ENCODE results near the gene OTULIN. TPM values are rescaled to one million over a fixed set of nuclear protein-coding genes. Genes with fewer than 3 reads are reported as not detected.

Gene OTULIN
- total RNA-seq, 2 experiments from 2014 or later, result 48.0 to 48.2 TPM

DNA sequence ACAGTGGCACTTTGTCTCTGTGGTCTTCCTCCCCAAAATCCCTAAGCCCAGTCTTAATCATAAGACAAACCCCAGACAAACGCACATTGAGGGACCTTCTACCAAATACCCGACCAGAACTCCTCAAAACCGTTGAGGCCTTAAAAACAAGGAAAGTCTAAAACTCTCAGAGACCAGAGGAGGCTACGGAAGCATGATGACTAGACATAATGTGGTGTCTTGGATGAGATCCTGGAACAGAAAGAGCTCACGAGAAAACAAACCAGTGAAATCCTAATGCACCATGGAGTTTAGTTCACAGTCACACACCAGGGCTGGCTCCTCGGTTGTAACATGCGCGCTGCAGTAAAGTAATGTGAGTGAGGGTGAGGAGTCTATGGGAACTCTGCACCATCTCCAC is 58.4 kb downstream of the OTULIN start:
- H3K4me1 Mint-ChIP-seq, result peaks cover 36% of the 10 kb centered on the region

DNA sequence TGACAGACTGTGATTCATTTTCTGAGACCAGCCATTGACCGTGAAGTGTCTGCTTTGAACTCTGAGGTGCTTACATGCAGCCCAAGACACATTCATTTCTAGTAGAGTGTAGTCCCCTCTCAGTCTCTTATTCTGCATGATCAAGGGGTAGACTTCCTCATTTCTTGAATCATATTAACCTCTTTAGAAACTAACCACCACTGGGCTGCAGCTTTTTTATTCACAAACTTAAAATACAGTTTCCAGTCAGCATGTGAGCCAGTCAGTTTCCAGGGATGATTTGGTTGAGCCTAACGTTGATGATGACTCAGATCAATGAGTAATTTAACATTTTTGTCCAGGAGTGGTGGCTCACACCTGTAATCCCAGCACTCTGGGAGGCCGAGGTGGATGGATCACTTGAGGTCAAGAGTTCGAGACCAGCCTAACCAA is 59.2 kb downstream of the OTULIN start:
- peak; percentile 86 for ATAC-seq
- ChIA-PET CTCF (interaction anchor here (0.7 to 5.5 kb wide), 3 partner anchors 236 to 292 kb away, joined by 3 to 85 read pairs (median 31); no protein-coding TSS in a partner anchor), POLR2A (no interaction called here)
- peak; percentile 43 for DNase-seq
- Mint-ChIP-seq H3K9me3 (ENCODE audit: low read depth) (peaks cover 2% of the 10 kb centered on the region), H3K36me3 (ENCODE audit: low read depth) (peaks cover 50% of the 10 kb centered on the region), H3K27ac (no peak overlapping the region), H3K27me3 (no peaks in the 10 kb centered on the region), H3K4me1 (peaks cover 32% of the 10 kb centered on the region), H3K4me3 (no peak overlapping the region)
- intact Hi-C loops (cut with DNase I, micrococcal nuclease), result loop anchor here (1.0 to 5.0 kb wide), 3 partner anchors 17 to 306 kb away; no protein-coding TSS in a partner anchor

More for the DNA sequence above, 58.4 kb downstream of the OTULIN start:
- POLR2A ChIA-PET, result no interaction called here
- CTCF ChIA-PET, result interaction anchor here (0.7 kb wide), 1 partner anchor 237 kb away, joined by 3 read pairs; no protein-coding TSS in a partner anchor
- Mint-ChIP-seq H3K36me3 (ENCODE audit: low read depth) (peaks cover 51% of the 10 kb centered on the region), H3K4me3 (no peak overlapping the region), H3K9me3 (ENCODE audit: low read depth) (peaks cover 2% of the 10 kb centered on the region), H3K27me3 (no peaks in the 10 kb centered on the region), H3K27ac (no peak overlapping the region)
- intact Hi-C loops (cut with DNase I, micrococcal nuclease), result loop anchor here (1.0 to 5.0 kb wide), 3 partner anchors 17 to 306 kb away; no protein-coding TSS in a partner anchor
- ATAC-seq, result no peak
- no peak for DNase-seq

DNA sequence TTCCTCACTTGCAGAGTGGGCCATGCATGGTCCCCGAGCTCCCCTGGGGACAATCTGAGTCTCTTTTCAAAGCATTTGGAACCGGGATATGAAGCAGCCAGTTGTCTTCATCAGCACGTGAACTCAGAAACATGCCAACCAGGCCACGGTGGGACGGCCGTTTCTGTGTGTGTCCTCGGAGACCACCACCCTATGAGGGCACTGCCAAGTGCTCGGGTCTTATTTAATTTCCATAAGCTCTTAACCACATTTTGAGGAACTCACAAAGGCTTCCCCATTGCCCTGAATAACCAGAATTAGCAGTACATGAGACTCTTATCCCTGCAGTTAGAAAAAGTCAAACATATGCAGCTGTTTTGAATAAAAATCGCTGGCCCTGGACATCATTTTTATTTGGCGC is 60.1 kb downstream of the OTULIN start:
- Mint-ChIP-seq H3K4me1 (peaks cover 24% of the 10 kb centered on the region), H3K27ac (no peak overlapping the region), H3K9me3 (ENCODE audit: low read depth) (peaks cover 2% of the 10 kb centered on the region), H3K27me3 (no peaks in the 10 kb centered on the region), H3K4me3 (no peak overlapping the region), H3K36me3 (ENCODE audit: low read depth) (peaks cover 43% of the 10 kb centered on the region)
- no peak for ATAC-seq
- ChIA-PET POLR2A (no interaction called here), CTCF (interaction anchor here (0.5 to 5.5 kb wide), 11 partner anchors 8 to 293 kb away, joined by 3 to 85 read pairs (median 4); no protein-coding TSS in a partner anchor)
- no peak for DNase-seq
- intact Hi-C loops (cut with DNase I, micrococcal nuclease), result loop anchor here (5.0 kb wide), 3 partner anchors 83 to 307 kb away; no protein-coding TSS in a partner anchor

DNA sequence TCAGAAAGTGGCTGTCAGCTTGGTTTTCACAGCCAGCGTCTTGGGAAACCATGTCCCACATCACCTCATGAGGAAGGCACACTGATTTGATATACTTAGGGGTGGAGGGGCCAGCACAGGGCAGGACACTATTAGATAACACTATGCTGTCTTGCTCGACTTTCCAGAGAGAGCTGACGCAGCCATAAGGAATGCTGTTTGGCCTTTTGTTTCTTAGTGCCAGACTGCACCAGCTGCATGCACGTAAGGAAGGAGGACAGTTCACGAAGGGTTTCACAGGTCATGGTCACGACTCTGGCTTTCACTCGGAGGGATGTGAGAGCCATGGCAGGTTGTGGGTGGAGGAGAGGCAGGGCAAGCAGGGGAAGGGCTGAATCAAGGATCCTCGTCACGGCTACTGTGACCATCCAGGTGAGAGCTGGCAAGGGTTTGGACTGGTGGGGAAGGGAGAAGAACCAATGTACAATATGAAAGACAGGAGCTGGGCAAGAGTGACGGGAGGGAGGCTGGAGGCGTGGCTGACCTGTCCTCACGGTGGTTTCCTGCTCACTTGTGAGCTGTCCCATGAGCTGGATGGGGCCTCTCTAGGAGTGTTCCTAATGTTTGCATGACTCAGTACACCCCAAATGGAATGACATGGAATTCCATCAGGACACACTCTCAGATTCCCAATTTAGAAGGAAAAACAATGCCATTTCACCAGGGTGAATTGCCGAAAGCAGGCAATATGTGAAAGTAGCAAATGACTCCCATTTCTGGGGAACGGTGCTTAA is 61.7 kb downstream of the OTULIN start:
- intact Hi-C loops (cut with DNase I, micrococcal nuclease), result loop anchor here (5.0 kb wide), 2 partner anchors 81 to 221 kb away; no protein-coding TSS in a partner anchor
- peaks cover 15% of the 10 kb centered on the region for H3K4me1 Mint-ChIP-seq
- POLR2A ChIA-PET, result no interaction called here
- no peak for ATAC-seq
- peaks cover 2% of the 10 kb centered on the region for H3K9me3 Mint-ChIP-seq (ENCODE audit: low read depth)
- H3K27ac Mint-ChIP-seq, result no peak overlapping the region
- no peaks in the 10 kb centered on the region for H3K27me3 Mint-ChIP-seq
- H3K4me3 Mint-ChIP-seq, result no peak overlapping the region
- CTCF ChIA-PET, result interaction anchor here (0.6 to 5.5 kb wide), 25 partner anchors 9 to 1675 kb away, joined by 3 to 85 read pairs (median 4); no protein-coding TSS in a partner anchor
- DNase-seq, result no peak
- H3K36me3 Mint-ChIP-seq (ENCODE audit: low read depth), result peaks cover 40% of the 10 kb centered on the region

DNA sequence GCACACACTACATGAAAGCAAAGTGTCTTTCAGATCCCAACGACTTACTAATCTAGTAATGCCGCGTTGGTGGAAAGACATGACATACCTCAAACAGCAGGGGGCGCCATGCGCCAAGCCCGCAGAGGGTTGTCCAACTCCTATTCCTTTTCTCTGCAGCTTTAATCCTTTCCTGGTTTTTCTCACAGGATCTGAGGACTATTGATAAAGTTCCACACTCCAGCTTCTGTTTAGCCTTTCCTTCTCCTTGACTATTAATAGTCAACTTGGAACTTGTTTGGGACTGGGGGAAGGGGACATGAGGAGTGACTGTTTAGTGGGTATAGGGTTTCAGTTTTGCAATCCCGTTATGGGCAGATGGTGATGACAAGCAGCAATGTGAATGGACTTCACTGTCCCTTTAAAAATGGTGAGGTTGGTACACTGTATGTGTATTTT is 62.9 kb downstream of the OTULIN start:
- DNase-seq, result peak; percentile 87
- Mint-ChIP-seq H3K27me3 (no peaks in the 10 kb centered on the region), H3K4me1 (peaks cover 15% of the 10 kb centered on the region), H3K9me3 (ENCODE audit: low read depth) (peaks cover 2% of the 10 kb centered on the region), H3K36me3 (ENCODE audit: low read depth) (peaks cover 33% of the 10 kb centered on the region), H3K4me3 (no peak overlapping the region), H3K27ac (no peak overlapping the region)
- ChIA-PET CTCF (interaction anchor here (0.6 to 5.5 kb wide), 32 partner anchors 10 to 288 kb away, joined by 3 to 85 read pairs (median 5); no protein-coding TSS in a partner anchor), POLR2A (no interaction called here)
- intact Hi-C loops (cut with DNase I, micrococcal nuclease), result loop anchor here (1.0 to 5.0 kb wide), 5 partner anchors 80 to 287 kb away; partner anchors contain the start of gene ANKH (in 2 of the 2)
- ATAC-seq, result peak; percentile 51

DNA sequence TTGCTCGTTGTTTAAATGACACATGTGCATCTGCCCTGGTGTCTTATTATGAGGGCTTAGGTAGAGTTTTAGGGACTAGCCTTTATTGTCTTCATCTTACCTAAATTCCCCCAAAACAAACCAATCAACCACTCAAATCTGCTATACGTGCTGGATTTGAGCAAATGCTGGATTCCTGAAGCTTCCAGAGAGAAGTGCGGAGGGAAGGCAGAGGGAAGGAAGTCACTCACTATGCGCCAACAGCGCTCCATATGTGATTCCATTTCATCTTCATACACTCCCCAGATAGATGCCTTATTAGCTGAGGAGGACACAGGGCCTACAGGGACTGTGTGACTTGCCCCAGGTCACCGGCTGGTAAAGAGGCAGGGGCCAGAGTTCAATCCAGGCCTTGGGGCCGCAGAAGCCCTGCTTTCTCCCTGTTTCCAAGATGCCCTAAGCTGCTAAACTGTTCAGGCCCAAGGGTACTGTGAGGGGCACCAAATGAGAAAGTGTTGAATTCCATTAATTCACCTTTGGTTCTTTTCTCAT is 63.5 kb downstream of the OTULIN start:
- ChIA-PET POLR2A (no interaction called here), CTCF (interaction anchor here (0.5 to 5.5 kb wide), 25 partner anchors 11 to 287 kb away, joined by 3 to 85 read pairs (median 5); no protein-coding TSS in a partner anchor)
- ATAC-seq (no peak), DNase-seq (no peak)
- Mint-ChIP-seq H3K4me3 (no peak overlapping the region), H3K4me1 (peaks cover 10% of the 10 kb centered on the region), H3K9me3 (ENCODE audit: low read depth) (peaks cover 2% of the 10 kb centered on the region), H3K27ac (no peak overlapping the region), H3K27me3 (no peaks in the 10 kb centered on the region), H3K36me3 (ENCODE audit: low read depth) (peaks cover 28% of the 10 kb centered on the region)
- intact Hi-C loops (cut with DNase I, micrococcal nuclease), result loop anchor here (1.0 to 5.0 kb wide), 5 partner anchors 79 to 286 kb away; partner anchors contain the start of gene ANKH (in 2 of the 2)

DNA sequence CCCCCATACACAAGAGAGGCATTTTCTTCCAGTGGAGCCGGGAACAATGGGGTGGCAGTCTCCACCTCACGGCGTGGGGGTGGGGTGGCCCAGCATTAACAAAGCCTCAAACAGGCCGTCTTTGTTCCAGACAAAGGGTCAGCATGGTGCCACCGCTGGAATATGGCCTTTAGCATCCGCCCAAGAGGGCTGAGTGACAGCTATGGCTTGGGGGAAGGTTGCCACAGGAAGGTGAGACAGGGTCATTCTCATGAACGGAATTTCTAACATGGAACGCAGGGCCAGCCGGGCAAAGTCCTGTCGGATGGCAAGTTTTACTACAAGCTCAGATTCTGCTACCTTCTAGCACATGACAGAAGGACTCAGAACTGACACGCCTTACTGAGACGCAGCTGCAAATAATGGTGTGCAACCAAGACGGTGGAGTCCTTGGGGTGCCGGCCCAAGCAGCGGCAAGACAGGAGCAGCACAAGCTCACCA is 64.0 kb downstream of the OTULIN start:
- Mint-ChIP-seq H3K9me3 (ENCODE audit: low read depth) (peaks cover 2% of the 10 kb centered on the region), H3K4me1 (peaks cover 8% of the 10 kb centered on the region), H3K27ac (no peak overlapping the region), H3K27me3 (no peaks in the 10 kb centered on the region), H3K36me3 (ENCODE audit: low read depth) (peaks cover 28% of the 10 kb centered on the region), H3K4me3 (no peak overlapping the region)
- DNase-seq (no peak), ATAC-seq (no peak)
- POLR2A ChIA-PET, result no interaction called here
- CTCF ChIA-PET, result interaction anchor here (0.5 to 5.5 kb wide), 16 partner anchors 13 to 287 kb away, joined by 3 to 85 read pairs (median 5); no protein-coding TSS in a partner anchor
- intact Hi-C loops (cut with DNase I, micrococcal nuclease), result loop anchor here (5.0 kb wide), 2 partner anchors 79 to 219 kb away; no protein-coding TSS in a partner anchor

DNA sequence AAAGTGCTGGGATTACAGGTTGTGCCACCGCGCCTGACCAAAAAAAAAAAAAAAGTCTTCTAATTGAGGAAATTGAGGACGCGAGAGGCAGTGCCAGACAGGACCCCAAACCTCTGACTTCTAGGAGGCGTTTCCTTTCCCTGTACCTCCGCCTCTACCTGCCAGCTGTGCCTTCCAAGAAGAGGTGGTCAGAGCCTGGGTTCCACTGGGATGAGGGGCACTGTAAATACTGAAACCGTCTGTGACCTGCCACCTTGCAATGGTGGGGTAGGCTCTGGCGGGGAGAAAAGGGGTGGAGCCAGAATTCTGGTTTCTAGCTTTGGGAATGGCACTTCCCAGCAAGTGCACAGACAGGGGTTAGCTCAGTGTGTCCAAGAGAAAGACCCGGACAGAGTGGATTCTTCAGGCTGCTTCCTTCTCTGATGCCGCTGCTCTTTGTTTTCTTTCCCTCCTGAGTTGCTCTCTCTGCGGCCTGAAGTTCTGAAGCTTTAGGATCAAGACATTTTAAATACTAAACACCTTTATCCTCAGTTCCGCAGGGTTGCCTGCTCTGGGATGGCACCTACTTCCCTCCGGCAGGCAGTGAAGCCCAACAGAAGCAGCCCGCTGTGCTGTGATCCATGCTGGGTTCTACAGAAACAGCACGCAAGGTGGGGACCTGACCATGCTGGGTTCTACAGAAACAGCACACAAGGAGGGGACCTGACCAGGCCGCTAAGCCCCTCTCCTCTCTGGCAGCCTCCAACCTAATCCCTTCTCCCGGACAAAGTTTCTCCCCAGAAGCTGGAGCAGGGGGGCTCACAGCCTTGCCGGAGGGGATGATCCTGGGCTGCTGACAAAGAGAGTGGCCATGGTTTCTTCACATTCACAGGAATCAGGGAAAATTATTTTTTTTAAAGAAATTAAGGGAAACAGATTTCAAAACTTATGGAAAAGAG is 65.2 kb downstream of the OTULIN start:
- ChIA-PET CTCF (interaction anchor here (1.0 kb wide), 1 partner anchor 149 kb away, joined by 3 read pairs; no protein-coding TSS in a partner anchor), POLR2A (no interaction called here)
- Mint-ChIP-seq H3K36me3 (ENCODE audit: low read depth) (peaks cover 18% of the 10 kb centered on the region), H3K27me3 (no peaks in the 10 kb centered on the region), H3K27ac (no peak overlapping the region), H3K4me3 (no peak overlapping the region), H3K4me1 (peaks cover 3% of the 10 kb centered on the region), H3K9me3 (ENCODE audit: low read depth) (no peaks in the 10 kb centered on the region)
- ATAC-seq (no peak), DNase-seq (no peak)
- intact Hi-C loops (cut with DNase I, micrococcal nuclease), result loop anchor here (5.0 kb wide), 2 partner anchors 78 to 218 kb away; no protein-coding TSS in a partner anchor

DNA sequence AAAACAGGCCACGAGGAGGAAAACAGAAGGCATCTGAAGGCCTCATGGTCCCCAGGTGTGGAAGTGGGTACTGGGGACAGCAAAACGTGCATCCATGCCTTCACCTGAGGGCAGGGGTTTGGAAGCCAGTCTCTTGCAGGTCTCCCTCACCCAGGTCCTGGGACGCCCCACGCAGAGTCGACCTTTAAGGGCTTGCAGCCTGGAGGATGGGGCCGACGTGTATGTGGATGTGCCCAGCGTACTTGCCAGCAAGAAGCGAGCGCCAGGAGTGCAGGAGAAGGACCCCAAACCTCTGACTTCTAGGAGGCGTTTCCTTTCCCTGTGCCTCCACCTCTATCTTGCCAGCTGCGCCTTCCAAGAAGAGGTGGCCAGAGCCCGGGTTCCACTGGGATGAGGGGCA is 65.9 kb downstream of the OTULIN start:
- Mint-ChIP-seq H3K27ac (no peak overlapping the region), H3K4me1 (peaks cover 3% of the 10 kb centered on the region), H3K9me3 (ENCODE audit: low read depth) (no peaks in the 10 kb centered on the region), H3K36me3 (ENCODE audit: low read depth) (peaks cover 10% of the 10 kb centered on the region), H3K27me3 (no peaks in the 10 kb centered on the region), H3K4me3 (no peak overlapping the region)
- DNase-seq (no peak), ATAC-seq (no peak)
- ChIA-PET CTCF (no interaction called here), POLR2A (no interaction called here)
- intact Hi-C loops (cut with DNase I, micrococcal nuclease), result no loop called here

DNA sequence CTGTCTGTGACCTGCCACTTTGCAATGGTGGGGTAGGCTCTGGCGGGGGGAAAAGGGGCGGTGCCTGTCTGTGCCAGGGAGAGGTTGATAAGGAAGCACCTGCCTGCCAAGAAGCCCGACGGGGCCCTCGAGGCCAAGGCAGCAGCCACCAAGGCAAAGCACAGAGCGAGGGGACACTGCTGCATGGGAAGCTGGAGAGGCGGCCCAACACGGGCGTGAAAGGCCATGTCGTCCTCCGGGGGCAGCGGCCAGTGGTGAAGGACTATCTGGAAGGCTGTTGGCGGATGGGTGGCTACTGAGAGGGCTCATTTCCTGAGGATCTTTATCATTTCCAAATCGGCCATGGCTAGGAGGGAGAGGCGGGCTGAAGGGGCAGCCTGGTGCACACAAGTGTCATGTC is 66.4 kb downstream of the OTULIN start:
- CTCF ChIA-PET, result interaction anchor here (1.4 to 3.1 kb wide), 2 partner anchors 36 to 273 kb away, joined by 4 to 13 read pairs; no protein-coding TSS in a partner anchor
- Mint-ChIP-seq H3K9me3 (ENCODE audit: low read depth) (no peaks in the 10 kb centered on the region), H3K36me3 (ENCODE audit: low read depth) (peaks cover 9% of the 10 kb centered on the region), H3K27ac (no peak overlapping the region), H3K4me1 (peaks cover 3% of the 10 kb centered on the region), H3K27me3 (no peaks in the 10 kb centered on the region), H3K4me3 (no peak overlapping the region)
- ATAC-seq (no peak), DNase-seq (no peak)
- intact Hi-C loops (cut with DNase I, micrococcal nuclease), result no loop called here
- POLR2A ChIA-PET, result no interaction called here

Data from activated CD4-positive, alpha-beta T cell treated with anti-CD3 and anti-CD28 coated beads for 36 hours (primary cell).